Measurements from ENCODE around the gene CASK.
A peak's percentile ranks its signal among the peaks of the same experiment; 100 is the strongest.

Gene CASK

GRCh38 chrX:41553688-41554087, 369.7 kb downstream of the CASK start:
- no peak overlapping the region for H3K4me2 ChIP-seq (ENCODE audit: low read length, poor library complexity, severe bottlenecking)
- no peak overlapping the region for H3K4ac ChIP-seq (ENCODE audit: low read depth in 1 of 2, low read length in 2 of 2)
- no peak overlapping the region for H2BK15ac ChIP-seq (ENCODE audit: low read depth, poor library complexity, severe bottlenecking)
- 100% methylated on average over 1 of the region's 6 CpGs for WGBS
- no peak overlapping the region for H3K4me3 ChIP-seq (ENCODE audit: insufficient read depth in 1 of 2, low read depth in 1 of 2, low read length in 2 of 2)
- H3K14ac ChIP-seq (ENCODE audit: low read length in 2 of 2) = no peak overlapping the region
- no peak overlapping the region for H2BK5ac ChIP-seq (ENCODE audit: low read depth, low read length, poor library complexity, severe bottlenecking)
- no peak overlapping the region for H4K8ac ChIP-seq (ENCODE audit: low read length)
- H2AK5ac ChIP-seq (ENCODE audit: low read length, severe bottlenecking) = no peak overlapping the region
- no peak overlapping the region for H4K91ac ChIP-seq (ENCODE audit: low read length)
- no peak overlapping the region for H3K18ac ChIP-seq (ENCODE audit: low read depth in 1 of 2, low read length in 2 of 2)
- no peak overlapping the region for H2BK12ac ChIP-seq (ENCODE audit: low read length in 2 of 2)
- no peak for DNase-seq
- no peak overlapping the region for H3K9ac ChIP-seq (ENCODE audit: low read length)
- peaks cover 0 to 18% of the 10 kb centered on the region in 2 experiments for H3K27me3 ChIP-seq (ENCODE audit: control insufficient read depth in 1 of 2, insufficient read depth in 1 of 2, low read length in 2 of 2)
- no peaks in the 10 kb centered on the region for H3K9me3 ChIP-seq (ENCODE audit: control insufficient read depth, low read length)
- no peak overlapping the region for H2AFZ ChIP-seq (ENCODE audit: low read depth, low read length)
- H3K79me1 ChIP-seq (replicated peaks; ENCODE audit: low read length, poor library complexity, severe bottlenecking) = no peaks in the 10 kb centered on the region
- no peak overlapping the region for H3K23ac ChIP-seq (ENCODE audit: low read length in 2 of 2)
- H3K4me1 ChIP-seq (ENCODE audit: control insufficient read depth, insufficient read depth, low read depth, low read length) = no peaks in the 10 kb centered on the region
- no peak overlapping the region for H3K27ac ChIP-seq (ENCODE audit: low read length, poor library complexity, severe bottlenecking)
- H3K36me3 ChIP-seq (ENCODE audit: control insufficient read depth in 1 of 2, insufficient read depth in 2 of 2, low read depth in 1 of 2, low read length in 2 of 2) = no peaks in the 10 kb centered on the region
- H2BK120ac ChIP-seq (ENCODE audit: low read depth, low read length) = no peak overlapping the region

GRCh38 chrX:41548411-41548810, 374.9 kb downstream of the CASK start:
- DNase-seq = no peak
- Histone ChIP-seq H4K8ac (ENCODE audit: low read length) (no peak overlapping the region), H2BK5ac (ENCODE audit: low read depth, low read length, poor library complexity, severe bottlenecking) (no peak overlapping the region), H2AK5ac (ENCODE audit: low read length, severe bottlenecking) (no peak overlapping the region), H3K9ac (ENCODE audit: low read length) (no peak overlapping the region), H3K27me3 (ENCODE audit: control insufficient read depth in 1 of 2, insufficient read depth in 1 of 2, low read length in 2 of 2) (peaks cover 0 to 12% of the 10 kb centered on the region in 2 experiments), H3K79me1 (replicated peaks; ENCODE audit: low read length, poor library complexity, severe bottlenecking) (peaks cover 1% of the 10 kb centered on the region), H2BK12ac (ENCODE audit: low read length in 2 of 2) (no peak overlapping the region), H3K4ac (ENCODE audit: low read depth in 1 of 2, low read length in 2 of 2) (no peak overlapping the region), H4K91ac (ENCODE audit: low read length) (no peak overlapping the region), H3K14ac (ENCODE audit: low read length in 2 of 2) (no peak overlapping the region), H3K4me3 (ENCODE audit: insufficient read depth in 1 of 2, low read depth in 1 of 2, low read length in 2 of 2) (no peak overlapping the region), H2BK120ac (ENCODE audit: low read depth, low read length) (no peak overlapping the region), H3K23ac (ENCODE audit: low read length in 2 of 2) (no peak overlapping the region), H3K36me3 (ENCODE audit: control insufficient read depth in 1 of 2, insufficient read depth in 2 of 2, low read depth in 1 of 2, low read length in 2 of 2) (no peaks in the 10 kb centered on the region), H2AFZ (ENCODE audit: low read depth, low read length) (no peak overlapping the region), H3K9me3 (ENCODE audit: control insufficient read depth, low read length) (no peaks in the 10 kb centered on the region), H3K4me2 (ENCODE audit: low read length, poor library complexity, severe bottlenecking) (no peak overlapping the region), H3K18ac (ENCODE audit: low read depth in 1 of 2, low read length in 2 of 2) (no peak overlapping the region), H3K27ac (ENCODE audit: low read length, poor library complexity, severe bottlenecking) (no peak overlapping the region), H2BK15ac (ENCODE audit: low read depth, poor library complexity, severe bottlenecking) (no peak overlapping the region), H3K4me1 (ENCODE audit: control insufficient read depth, insufficient read depth, low read depth, low read length) (no peaks in the 10 kb centered on the region)
- WGBS = no CpG with 5 or more reads among the region's 4 CpGs

DNA sequence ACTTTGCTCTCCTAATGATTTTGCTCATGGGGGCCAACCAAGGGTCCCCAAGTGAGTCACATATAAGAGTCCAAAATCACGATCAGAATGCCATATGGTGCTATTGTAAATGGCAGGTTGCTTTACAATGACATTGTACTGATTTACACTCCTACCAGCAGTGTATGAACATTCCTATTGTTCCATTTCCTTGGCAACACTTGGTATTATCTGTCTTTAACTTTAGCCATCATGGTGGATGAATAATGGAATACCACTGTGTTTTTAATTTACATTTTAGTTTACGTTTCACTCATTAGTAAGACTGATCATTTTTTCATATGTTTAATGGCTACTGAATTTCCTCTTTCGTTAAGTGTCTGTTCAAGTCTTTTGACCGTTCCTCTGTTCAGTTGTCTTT, 379.7 kb downstream of the CASK start:
- DNase-seq = no peak
- peaks cover 1% of the 10 kb centered on the region for H3K4me1 ChIP-seq (ENCODE audit: control insufficient read depth, insufficient read depth, low read depth, low read length)
- H3K18ac ChIP-seq (ENCODE audit: low read depth in 1 of 2, low read length in 2 of 2) = no peak overlapping the region
- H3K4ac ChIP-seq (ENCODE audit: low read depth in 1 of 2, low read length in 2 of 2) = no peak overlapping the region
- H3K23ac ChIP-seq (ENCODE audit: low read length in 2 of 2) = no peak overlapping the region
- H3K14ac ChIP-seq (ENCODE audit: low read length in 2 of 2) = no peak overlapping the region
- H3K4me2 ChIP-seq (ENCODE audit: low read length, poor library complexity, severe bottlenecking) = no peak overlapping the region
- no peaks in the 10 kb centered on the region for H3K36me3 ChIP-seq (ENCODE audit: control insufficient read depth in 1 of 2, insufficient read depth in 2 of 2, low read depth in 1 of 2, low read length in 2 of 2)
- H2BK15ac ChIP-seq (ENCODE audit: low read depth, poor library complexity, severe bottlenecking) = no peak overlapping the region
- H3K4me3 ChIP-seq (ENCODE audit: insufficient read depth in 1 of 2, low read depth in 1 of 2, low read length in 2 of 2) = no peak overlapping the region
- no peak overlapping the region for H2BK120ac ChIP-seq (ENCODE audit: low read depth, low read length)
- peak overlapping the region; percentile 35 for H3K27ac ChIP-seq (ENCODE audit: low read length, poor library complexity, severe bottlenecking)
- H2AK5ac ChIP-seq (ENCODE audit: low read length, severe bottlenecking) = no peak overlapping the region
- H3K9me3 ChIP-seq (ENCODE audit: control insufficient read depth, low read length) = no peaks in the 10 kb centered on the region
- H2BK12ac ChIP-seq (ENCODE audit: low read length in 2 of 2) = no peak overlapping the region
- peaks cover 0 to 5% of the 10 kb centered on the region in 2 experiments for H3K27me3 ChIP-seq (ENCODE audit: control insufficient read depth in 1 of 2, insufficient read depth in 1 of 2, low read length in 2 of 2)
- no peak overlapping the region for H4K8ac ChIP-seq (ENCODE audit: low read length)
- WGBS = no CpG with 5 or more reads among the region's 4 CpGs
- no peak overlapping the region for H2BK5ac ChIP-seq (ENCODE audit: low read depth, low read length, poor library complexity, severe bottlenecking)
- no peak overlapping the region for H2AFZ ChIP-seq (ENCODE audit: low read depth, low read length)
- no peak overlapping the region for H3K9ac ChIP-seq (ENCODE audit: low read length)
- H4K91ac ChIP-seq (ENCODE audit: low read length) = no peak overlapping the region
- peaks cover 1% of the 10 kb centered on the region for H3K79me1 ChIP-seq (replicated peaks; ENCODE audit: low read length, poor library complexity, severe bottlenecking)

DNA sequence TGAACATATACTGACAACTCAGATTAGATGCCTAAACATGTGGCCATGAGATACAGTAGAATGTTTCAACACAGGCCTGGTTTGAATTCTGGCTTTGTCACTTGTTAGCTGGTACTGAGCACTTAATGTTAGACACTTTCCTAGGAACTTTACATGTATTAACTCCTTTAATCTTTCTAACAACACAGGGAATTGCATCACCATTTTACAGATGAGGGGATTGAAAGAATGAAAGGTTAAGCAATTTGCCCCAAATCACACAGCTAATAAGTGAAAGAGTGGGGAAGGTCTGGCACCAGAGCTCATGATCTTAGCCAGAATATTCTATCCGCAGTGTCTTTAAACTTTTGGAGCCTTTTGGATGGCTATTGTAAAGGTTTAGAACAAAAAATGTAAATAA, 380.3 kb downstream of the CASK start:
- Histone ChIP-seq H3K9me3 (ENCODE audit: control insufficient read depth, low read length) (no peaks in the 10 kb centered on the region), H3K27me3 (ENCODE audit: control insufficient read depth in 1 of 2, insufficient read depth in 1 of 2, low read length in 2 of 2) (peaks cover 0 to 5% of the 10 kb centered on the region in 2 experiments), H2BK5ac (ENCODE audit: low read depth, low read length, poor library complexity, severe bottlenecking) (no peak overlapping the region), H4K8ac (ENCODE audit: low read length) (no peak overlapping the region), H4K91ac (ENCODE audit: low read length) (no peak overlapping the region), H2AK5ac (ENCODE audit: low read length, severe bottlenecking) (no peak overlapping the region), H3K4me2 (ENCODE audit: low read length, poor library complexity, severe bottlenecking) (no peak overlapping the region), H3K27ac (ENCODE audit: low read length, poor library complexity, severe bottlenecking) (peak overlapping the region; percentile 45), H2AFZ (ENCODE audit: low read depth, low read length) (no peak overlapping the region), H2BK15ac (ENCODE audit: low read depth, poor library complexity, severe bottlenecking) (no peak overlapping the region), H2BK120ac (ENCODE audit: low read depth, low read length) (no peak overlapping the region), H3K18ac (ENCODE audit: low read depth in 1 of 2, low read length in 2 of 2) (no peak overlapping the region), H3K4ac (ENCODE audit: low read depth in 1 of 2, low read length in 2 of 2) (no peak overlapping the region), H2BK12ac (ENCODE audit: low read length in 2 of 2) (no peak overlapping the region), H3K4me3 (ENCODE audit: insufficient read depth in 1 of 2, low read depth in 1 of 2, low read length in 2 of 2) (no peak overlapping the region), H3K79me1 (replicated peaks; ENCODE audit: low read length, poor library complexity, severe bottlenecking) (peaks cover 1% of the 10 kb centered on the region), H3K36me3 (ENCODE audit: control insufficient read depth in 1 of 2, insufficient read depth in 2 of 2, low read depth in 1 of 2, low read length in 2 of 2) (no peaks in the 10 kb centered on the region), H3K4me1 (ENCODE audit: control insufficient read depth, insufficient read depth, low read depth, low read length) (peaks cover 1% of the 10 kb centered on the region), H3K23ac (ENCODE audit: low read length in 2 of 2) (no peak overlapping the region), H3K14ac (ENCODE audit: low read length in 2 of 2) (no peak overlapping the region), H3K9ac (ENCODE audit: low read length) (no peak overlapping the region)
- DNase-seq = no peak
- no CpG with 5 or more reads among the region's 1 CpG for WGBS

Measured in mesenchymal stem cell (in vitro differentiated cells and primary cell).